GM12878 (cell line): Measurements from ENCODE around the gene PLOD3. TPM values are rescaled to one million over a fixed set of nuclear protein-coding genes. Genes with fewer than 3 reads are reported as not detected.
A peak's percentile ranks its signal among the peaks of the same experiment; 100 is the strongest.

Source experiments
- ATAC-seq: fragments of 200-7000 bp; cut with Tn5 transposase; 3 replicates; pipeline ENCODE4 v1.9.1; 2020; ENCODE audit warnings: mild to moderate bottlenecking, moderate library complexity
- BruUV-seq: library from RNA; stranded (reverse); fragments of 400-500 nt; replicated peaks from 2 replicates; lab custom pipeline; 2021; lab: Mats Ljungman, UMichigan
- CTCF ChIA-PET: fragments of 300-600 bp; sonication (Branson Sonifier 250); formaldehyde crosslinking; extraction: SDS; loops from one replicate; lab custom pipeline; 2021; ENCODE audit warnings: inconsistent platforms; lab: Yijun Ruan, JAX
- POLR2A ChIA-PET: fragments of 350-600 bp; formaldehyde crosslinking; extraction: SDS; loops from one replicate; lab custom pipeline; 2021; ENCODE audit warnings: inconsistent platforms; lab: Charles Lee
- RAD21 ChIA-PET: fragments of 300-600 bp; sonication (Branson Sonifier 250); formaldehyde crosslinking; loops from one replicate; lab custom pipeline; 2023; ENCODE audit warnings: antibody characterized with exemption; ENCODE audit not compliant: unreplicated experiment; lab: Charles Lee
- SMC1A ChIA-PET: fragments of 300-600 bp; sonication (Branson Sonifier 250); formaldehyde crosslinking; loops from one replicate; lab custom pipeline; 2023; ENCODE audit not compliant: unreplicated experiment, uncharacterized antibody; lab: Charles Lee
- DNase-seq: peaks from one replicate; pipeline ENCODE4 v3.0.0-alpha.2; 2011; ENCODE audit warnings: low read depth, low spot score
- FAIRE-seq: peaks from 3 replicates; lab custom pipeline; 2011; peaks lifted over from hg19 to GRCh38; lab: Jason Lieb, UNC
- H2AFZ ChIP-seq: 2 replicates; pipeline ENCODE4 v1.6.0; 2011; ENCODE audit warnings: low read depth, low read length, control low read depth; ENCODE audit not compliant: control insufficient read depth
- H3K27ac ChIP-seq: 2 replicates; pipeline ENCODE4 v1.5.1; 2011; ENCODE audit warnings: control low read depth; ENCODE audit not compliant: control insufficient read depth, insufficient read depth
- H3K27me3 ChIP-seq, 2 experiments: replicated peaks in 1 of 2; 2 replicates each; pipeline versions ENCODE4 v1.6.0 to v1.6.1; 2011; ENCODE audit warnings: low read length in 1 of 2; ENCODE audit not compliant: control insufficient read depth in 2 of 2, insufficient read depth in 2 of 2
- H3K36me3 ChIP-seq, 2 experiments: 2 replicates each; pipeline ENCODE4 v1.5.1; 2011; ENCODE audit warnings: low read length in 1 of 2; ENCODE audit not compliant: control insufficient read depth in 2 of 2, insufficient read depth in 2 of 2
- H3K4me1 ChIP-seq: 2 replicates; pipeline ENCODE4 v1.6.1; 2011; ENCODE audit warnings: mild to moderate bottlenecking, low read length, moderate library complexity, mixed read lengths; ENCODE audit not compliant: control insufficient read depth, insufficient read depth
- H3K4me2 ChIP-seq: 2 replicates; pipeline ENCODE4 v1.6.0; 2011; ENCODE audit warnings: control low read depth; ENCODE audit not compliant: control insufficient read depth, insufficient read depth
- H3K4me3 ChIP-seq: fragments of 200-600 bp; sonication (generic); 2 replicates; pipeline ENCODE4 v1.5.1; 2016
- H3K79me2 ChIP-seq: 2 replicates; pipeline ENCODE4 v1.6.0; 2011; ENCODE audit warnings: low read length; ENCODE audit not compliant: control insufficient read depth, insufficient read depth
- H3K9ac ChIP-seq: 2 replicates; pipeline ENCODE4 v1.8.0; 2011; ENCODE audit warnings: low read length, control low read depth, mixed read lengths; ENCODE audit not compliant: control insufficient read depth, insufficient read depth
- H3K9me3 ChIP-seq: replicated peaks from 3 replicates; pipeline ENCODE4 v1.5.1; 2011; ENCODE audit warnings: mild to moderate bottlenecking, low read length; ENCODE audit not compliant: control insufficient read depth, insufficient read depth
- H4K20me1 ChIP-seq: 2 replicates; pipeline ENCODE4 v1.6.0; 2011; ENCODE audit not compliant: control insufficient read depth, insufficient read depth
- CHD2 ChIP-seq: IDR thresholded peaks from 2 replicates; pipeline ENCODE4 v1.6.1; 2011; ENCODE audit warnings: low read depth, low read length, improper control_type of control experiment, borderline replicate concordance
- MEF2A ChIP-seq: IDR thresholded peaks from 2 replicates; pipeline ENCODE4 v1.6.1; 2011; ENCODE audit warnings: low read depth, mild to moderate bottlenecking, low read length, moderate library complexity; ENCODE audit not compliant: insufficient read depth
- RCOR1 ChIP-seq: conservative IDR thresholded peaks from 2 replicates; pipeline ENCODE4 v1.6.1; 2012; ENCODE audit warnings: low read depth, low read length, improper control_type of control experiment
- SPI1 ChIP-seq: IDR thresholded peaks from 2 replicates; pipeline ENCODE4 v1.6.1; 2011; ENCODE audit warnings: low read depth, mild to moderate bottlenecking, low read length, moderate library complexity, borderline replicate concordance; ENCODE audit not compliant: insufficient read depth
- WGBS: methylation state at CpG from one replicate; pipeline ENCODE4 v1.1.6; 2016; ENCODE audit warnings: low lambda C conversion rate; ENCODE audit not compliant: insufficient replicate concordance, insufficient coverage; ENCODE audit errors: missing lambda C conversion rate; 5-methylcytosine and 5-hydroxymethylcytosine counted together
- in situ Hi-C: fragments of 300-500 bp; cut with MboI; formaldehyde crosslinking; loops from 9 replicates; pipeline ENCODE4 v1.14.3; 2018; ENCODE audit warnings: mixed read lengths
- intact Hi-C: fragments of 100-400 bp; cut with micrococcal nuclease; formaldehyde crosslinking; loops from one replicate; pipeline ENCODE4 v1.14.2; 2022; ENCODE audit not compliant: unreplicated experiment
- polyA plus RNA-seq, 11 experiments: library from polyadenylated mRNA; depleted of rRNA in 4 of 11; unstranded in 6 of 11; stranded (reverse) in 5 of 11; fragments of >200 nt; fragmentation: Nextera tagmentation in 4 of 11; fragmentation: Illumina TruSeq in 1 of 11; extraction: Ambion mirVana in 4 of 11; extraction: Trizol in 1 of 11; gene quantifications; 1 replicate in 1 of 11; 2 replicates in 10 of 11; pipeline versions ENCODE4 v1.2.1 to v1.2.3, GENCODE V29; 2011 to 2016; ENCODE audit warnings: inconsistent platforms in 2 of 11, missing spikeins in 2 of 11, low read depth in 1 of 11
- total RNA-seq, 4 experiments: library from RNA; depleted of rRNA in 3 of 4; stranded (reverse); fragments of >200 nt in 3 of 4; fragmentation: Illumina TruSeq in 1 of 4; extraction: Trizol in 1 of 4; gene quantifications; 2 replicates each; pipeline versions ENCODE4 v1.2.1 to v1.2.3, GENCODE V29; 2013 to 2021

The PLOD3 gene
- total and polyA plus RNA-seq, 10 of the 15 experiments (the other 5 are each of a cell fraction or from before 2014, with no cell fraction given) = 0.53 to 27.8 (median 15.1) TPM

DNA sequence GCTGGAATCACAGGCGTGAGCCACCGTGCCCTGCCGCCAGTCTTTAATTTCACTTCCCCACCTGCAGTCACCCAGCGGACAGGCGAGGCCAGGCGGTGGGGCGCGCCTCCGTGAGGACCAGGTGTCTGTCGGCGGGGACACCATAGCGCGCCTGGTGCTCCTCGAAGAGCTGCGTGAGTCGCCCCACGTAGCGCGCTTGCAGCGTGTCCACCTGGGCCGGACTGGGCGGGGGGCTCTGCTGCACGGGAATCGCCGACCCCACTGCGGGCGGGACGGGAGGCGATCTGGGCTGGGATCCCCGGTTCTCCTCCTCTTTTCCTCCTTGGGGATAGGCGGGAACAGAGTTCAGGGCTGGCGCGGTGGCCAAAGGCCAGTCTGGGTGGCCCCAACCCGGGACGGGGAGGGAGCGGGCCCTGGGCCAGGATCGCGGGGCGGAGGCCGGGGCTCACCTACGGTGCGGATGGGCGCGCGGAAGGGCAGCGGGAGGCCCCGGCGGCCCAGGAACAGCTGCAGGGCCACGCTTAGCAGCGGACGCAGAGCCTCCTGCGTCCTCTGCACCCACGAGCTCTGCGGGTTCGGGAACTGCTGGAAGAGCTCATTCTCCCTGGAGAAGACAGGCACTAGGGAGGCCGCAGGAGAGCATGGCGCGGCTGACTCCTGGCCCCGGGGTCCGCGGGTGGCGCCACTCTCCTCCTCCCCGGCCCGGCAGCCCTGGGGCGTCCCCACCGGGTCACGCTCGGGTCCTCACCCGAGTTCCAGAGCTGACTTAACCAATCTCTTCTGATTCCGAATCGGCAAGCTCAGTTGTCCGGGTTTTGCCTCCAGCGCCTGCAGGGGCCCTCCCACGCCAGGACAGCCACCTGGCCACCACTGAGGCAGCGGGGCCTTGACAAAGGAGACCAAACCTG, 15.4 kb downstream of the PLOD3 start:
- Histone ChIP-seq H2AFZ (no peak overlapping the region), H3K9me3 (no peaks in the 10 kb centered on the region), H3K4me1 (no peaks in the 10 kb centered on the region; the same call in 1 of the 2 replicates), H3K27ac (no peak overlapping the region), H3K36me3 (no peaks in the 10 kb centered on the region), H4K20me1 (no peaks in the 10 kb centered on the region), H3K4me3 (no peak overlapping the region), H3K79me2 (no peaks in the 10 kb centered on the region), H3K27me3 (peaks cover 0 to 9% of the 10 kb centered on the region in 2 experiments; a peak in 2 of 4 replicates), H3K9ac (no peak overlapping the region), H3K4me2 (no peak overlapping the region)
- FAIRE-seq (no peak), DNase-seq (no peak), ATAC-seq (peak; percentile 59; the same call in 2 of the 3 replicates)
- no TSS peak for BruUV-seq
- ChIA-PET RAD21 (interaction anchor here (1.9 kb wide), 1 partner anchor 81 kb away, joined by 5 read pairs; no protein-coding TSS in a partner anchor), CTCF (interaction anchor here (4.1 kb wide), 1 partner anchor 10 kb away, joined by 18 read pairs; no protein-coding TSS in a partner anchor), POLR2A (no interaction called here), SMC1A (interaction anchor here (0.6 kb wide), 1 partner anchor 27 kb away, joined by 3 read pairs; no protein-coding TSS in a partner anchor)
- in situ Hi-C loops = no loop called here
- intact Hi-C loops = no loop called here
- TF ChIP-seq SPI1 (peak; percentile 23; the same call in 1 of the 2 replicates), MEF2A (no peak), RCOR1 (no peak), CHD2 (no peak)
- WGBS = 36% methylated on average over 65 of the region's 75 CpGs
